ENCODE measurements around the gene EML4. TPM values are rescaled to one million over a fixed set of nuclear protein-coding genes. Genes with fewer than 3 reads are reported as not detected.
A peak's percentile ranks its signal among the peaks of the same experiment; 100 is the strongest.

The EML4 gene
- total and polyA plus RNA-seq, 2 of the 13 experiments (the other 11 are each of a cell fraction or from before 2014, with no cell fraction given), result 243 to 476 TPM

- TF ChIP-seq, protein P1, sequence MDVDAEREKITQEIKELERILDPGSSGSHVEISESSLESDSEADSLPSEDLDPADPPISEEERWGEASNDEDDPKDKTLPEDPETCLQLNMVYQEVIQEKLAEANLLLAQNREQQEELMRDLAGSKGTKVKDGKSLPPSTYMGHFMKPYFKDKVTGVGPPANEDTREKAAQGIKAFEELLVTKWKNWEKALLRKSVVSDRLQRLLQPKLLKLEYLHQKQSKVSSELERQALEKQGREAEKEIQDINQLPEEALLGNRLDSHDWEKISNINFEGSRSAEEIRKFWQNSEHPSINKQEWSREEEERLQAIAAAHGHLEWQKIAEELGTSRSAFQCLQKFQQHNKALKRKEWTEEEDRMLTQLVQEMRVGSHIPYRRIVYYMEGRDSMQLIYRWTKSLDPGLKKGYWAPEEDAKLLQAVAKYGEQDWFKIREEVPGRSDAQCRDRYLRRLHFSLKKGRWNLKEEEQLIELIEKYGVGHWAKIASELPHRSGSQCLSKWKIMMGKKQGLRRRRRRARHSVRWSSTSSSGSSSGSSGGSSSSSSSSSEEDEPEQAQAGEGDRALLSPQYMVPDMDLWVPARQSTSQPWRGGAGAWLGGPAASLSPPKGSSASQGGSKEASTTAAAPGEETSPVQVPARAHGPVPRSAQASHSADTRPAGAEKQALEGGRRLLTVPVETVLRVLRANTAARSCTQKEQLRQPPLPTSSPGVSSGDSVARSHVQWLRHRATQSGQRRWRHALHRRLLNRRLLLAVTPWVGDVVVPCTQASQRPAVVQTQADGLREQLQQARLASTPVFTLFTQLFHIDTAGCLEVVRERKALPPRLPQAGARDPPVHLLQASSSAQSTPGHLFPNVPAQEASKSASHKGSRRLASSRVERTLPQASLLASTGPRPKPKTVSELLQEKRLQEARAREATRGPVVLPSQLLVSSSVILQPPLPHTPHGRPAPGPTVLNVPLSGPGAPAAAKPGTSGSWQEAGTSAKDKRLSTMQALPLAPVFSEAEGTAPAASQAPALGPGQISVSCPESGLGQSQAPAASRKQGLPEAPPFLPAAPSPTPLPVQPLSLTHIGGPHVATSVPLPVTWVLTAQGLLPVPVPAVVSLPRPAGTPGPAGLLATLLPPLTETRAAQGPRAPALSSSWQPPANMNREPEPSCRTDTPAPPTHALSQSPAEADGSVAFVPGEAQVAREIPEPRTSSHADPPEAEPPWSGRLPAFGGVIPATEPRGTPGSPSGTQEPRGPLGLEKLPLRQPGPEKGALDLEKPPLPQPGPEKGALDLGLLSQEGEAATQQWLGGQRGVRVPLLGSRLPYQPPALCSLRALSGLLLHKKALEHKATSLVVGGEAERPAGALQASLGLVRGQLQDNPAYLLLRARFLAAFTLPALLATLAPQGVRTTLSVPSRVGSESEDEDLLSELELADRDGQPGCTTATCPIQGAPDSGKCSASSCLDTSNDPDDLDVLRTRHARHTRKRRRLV (CRISPR knock-in tag; IDR thresholded peaks at IDR 0.05), result 0 out of 2 replicates have a peak, but pooled peaks have one; percentile 21
- TF ChIP-seq HHEX (CRISPR knock-in tag; IDR thresholded peaks at IDR 0.05) (no peak), BRD4 (CRISPR knock-in tag; IDR thresholded peaks at IDR 0.05) (no peak), ASH2L (IDR thresholded peaks at IDR 0.05; ENCODE audit: insufficient read length, low read depth, low read length) (peak; percentile 45), SOX6 (IDR thresholded peaks at IDR 0.05) (no peak), SOX6 (CRISPR knock-in tag; IDR thresholded peaks at IDR 0.05) (peak; percentile 41; the same call in 1 of the 2 replicates), ZNF713 (CRISPR knock-in tag; IDR thresholded peaks at IDR 0.05) (no peak), RXRB (CRISPR knock-in tag; IDR thresholded peaks at IDR 0.05; ENCODE audit: borderline replicate concordance) (no peak), TCF7L2 (IDR thresholded peaks at IDR 0.05; ENCODE audit: low read depth, low read length) (no peak), KDM3A (CRISPR knock-in tag; IDR thresholded peaks at IDR 0.05; ENCODE audit: low read depth) (no peak), GFI1 (CRISPR knock-in tag; IDR thresholded peaks at IDR 0.05; ENCODE audit: borderline replicate concordance) (0 out of 2 replicates have a peak, but pooled peaks have one; percentile 14), ZNF354B (CRISPR knock-in tag; IDR thresholded peaks at IDR 0.05) (no peak), MIXL1 (CRISPR knock-in tag; IDR thresholded peaks at IDR 0.05) (peak; percentile 25; the same call in 1 of the 2 replicates), ZNF883 (CRISPR knock-in tag; IDR thresholded peaks at IDR 0.05; ENCODE audit: not compliant biosample characterization) (no peak), ZNF761 (CRISPR knock-in tag; conservative IDR thresholded peaks at IDR 0.05) (no peak), SCMH1 (CRISPR knock-in tag; IDR thresholded peaks at IDR 0.05; ENCODE audit: borderline replicate concordance) (no peak), FOXJ3 (CRISPR knock-in tag; IDR thresholded peaks at IDR 0.05; ENCODE audit: borderline replicate concordance) (no peak; the same call in 1 of the 2 replicates), TAF1 (CRISPR knock-in tag; IDR thresholded peaks at IDR 0.05) (peak; percentile 54), PTBP1 (IDR thresholded peaks at IDR 0.05; ENCODE audit: low read depth, low read length, poor library complexity, severe bottlenecking) (no peak), ETS1 (CRISPR knock-in tag; IDR thresholded peaks at IDR 0.05) (no peak), ZNF143 (CRISPR knock-in tag; IDR thresholded peaks at IDR 0.05) (no peak)
- TF ChIP-seq, protein P2, sequence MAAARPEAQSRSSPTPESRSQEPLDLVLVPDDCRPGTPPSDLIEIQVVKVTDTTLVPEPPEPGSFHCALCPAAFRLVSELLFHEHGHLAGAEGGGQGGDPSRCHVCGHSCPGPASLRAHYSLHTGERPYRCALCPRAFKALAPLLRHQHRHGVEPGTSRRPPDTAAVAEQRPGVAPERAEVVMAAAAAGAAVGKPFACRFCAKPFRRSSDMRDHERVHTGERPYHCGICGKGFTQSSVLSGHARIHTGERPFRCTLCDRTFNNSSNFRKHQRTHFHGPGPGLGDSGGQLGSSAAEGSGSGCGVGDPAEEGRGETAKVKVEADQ (CRISPR knock-in tag; IDR thresholded peaks at IDR 0.05; ENCODE audit: borderline replicate concordance), result no peak
- TF ChIP-seq, protein P3, sequence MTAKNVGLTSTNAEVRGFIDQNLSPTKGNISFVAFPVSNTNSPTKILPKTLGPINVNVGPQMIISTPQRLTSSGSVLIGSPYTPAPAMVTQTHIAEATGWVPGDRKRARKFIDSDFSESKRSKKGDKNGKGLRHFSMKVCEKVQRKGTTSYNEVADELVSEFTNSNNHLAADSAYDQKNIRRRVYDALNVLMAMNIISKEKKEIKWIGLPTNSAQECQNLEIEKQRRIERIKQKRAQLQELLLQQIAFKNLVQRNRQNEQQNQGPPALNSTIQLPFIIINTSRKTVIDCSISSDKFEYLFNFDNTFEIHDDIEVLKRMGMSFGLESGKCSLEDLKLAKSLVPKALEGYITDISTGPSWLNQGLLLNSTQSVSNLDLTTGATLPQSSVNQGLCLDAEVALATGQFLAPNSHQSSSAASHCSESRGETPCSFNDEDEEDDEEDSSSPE (CRISPR knock-in tag; IDR thresholded peaks at IDR 0.05), result no peak
Measured at GRCh38 chr2:42171396-42171980, 2.3 kb downstream of the EML4 start (continued).

Measured in HepG2 (cell line).